ENCODE results near the gene LCN6. TPM values are rescaled to one million over a fixed set of nuclear protein-coding genes. Genes with fewer than 3 reads are reported as not detected.

LCN6 gene
- total and polyA plus RNA-seq, 9 of the 15 experiments (the other 6 are each of a cell fraction or from before 2014, with no cell fraction given): 0.10 to 0.45 (median 0.37) TPM; not detected in 5

- TF ChIP-seq MGA (IDR thresholded peaks at IDR 0.05) (no peak), ZNF311 (CRISPR knock-in tag; IDR thresholded peaks at IDR 0.05) (0 out of 2 replicates have a peak, but pooled peaks have one; percentile 21), MEIS2 (IDR thresholded peaks at IDR 0.05; ENCODE audit: partially characterized antibody) (peak; percentile 62), HSF4 (CRISPR knock-in tag; IDR thresholded peaks at IDR 0.05; ENCODE audit: borderline replicate concordance) (no peak), HMGXB4 (CRISPR knock-in tag; IDR thresholded peaks at IDR 0.05) (no peak), ZZZ3 (IDR thresholded peaks at IDR 0.05) (no peak), SMC3 (conservative IDR thresholded peaks at IDR 0.05; ENCODE audit: insufficient read depth, low read depth, low read length) (0 out of 2 replicates have a peak, but pooled peaks have one; percentile 26), ZNF780A (CRISPR knock-in tag; IDR thresholded peaks at IDR 0.05) (no peak), SMAD4 (CRISPR knock-in tag; conservative IDR thresholded peaks at IDR 0.05) (0 out of 2 replicates have a peak, but pooled peaks have one; percentile 33), FOXJ2 (tag; IDR thresholded peaks at IDR 0.05) (no peak), ARID3B (CRISPR knock-in tag; IDR thresholded peaks at IDR 0.05; ENCODE audit: borderline replicate concordance) (no peak)
These were observed 36.1 kb upstream of the LCN6 start (continued) for GRCh38 chr9:136784249-136784996.

All from K562 (cell line).